Epithelial cell of alveolus of lung (primary cell): ENCODE measurements around the gene OR7D2. TPM values are rescaled to one million over a fixed set of nuclear protein-coding genes. Genes with fewer than 3 reads are reported as not detected.

Source experiments
- total RNA-seq: library from RNA; depleted of rRNA; stranded (reverse); fragments of >200 nt; gene quantifications from 2 replicates; pipeline ENCODE4 v1.2.1, GENCODE V29; 2015

OR7D2 gene
- under 0.01 TPM in 1 of 2 replicates, not detected in the other for total RNA-seq

DNA sequence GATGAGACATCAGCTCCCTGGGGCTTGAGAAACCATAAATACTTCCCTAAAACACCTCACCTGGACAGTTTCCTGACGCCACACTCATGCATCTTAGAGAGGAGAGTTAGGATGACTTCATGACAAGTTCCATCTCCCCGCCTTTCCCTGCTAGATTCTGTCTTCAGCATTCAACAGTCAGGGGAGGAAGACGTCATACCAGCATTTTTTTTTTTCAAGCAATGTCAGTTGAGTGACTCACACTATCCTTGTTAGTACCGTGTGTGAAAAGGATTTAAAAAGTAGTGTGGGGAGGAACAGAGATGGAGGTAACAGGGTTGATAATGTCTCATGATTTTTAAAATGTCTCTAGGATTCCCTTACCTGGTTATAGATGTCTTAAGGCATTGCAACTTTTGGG is at the start of gene OR7D2:
Gene OR7D2, plus strand, starts transcription at position 79 of the 400 bp plus-strand sequence. CDS start 6,803 bp downstream, outside the sequence.

DNA sequence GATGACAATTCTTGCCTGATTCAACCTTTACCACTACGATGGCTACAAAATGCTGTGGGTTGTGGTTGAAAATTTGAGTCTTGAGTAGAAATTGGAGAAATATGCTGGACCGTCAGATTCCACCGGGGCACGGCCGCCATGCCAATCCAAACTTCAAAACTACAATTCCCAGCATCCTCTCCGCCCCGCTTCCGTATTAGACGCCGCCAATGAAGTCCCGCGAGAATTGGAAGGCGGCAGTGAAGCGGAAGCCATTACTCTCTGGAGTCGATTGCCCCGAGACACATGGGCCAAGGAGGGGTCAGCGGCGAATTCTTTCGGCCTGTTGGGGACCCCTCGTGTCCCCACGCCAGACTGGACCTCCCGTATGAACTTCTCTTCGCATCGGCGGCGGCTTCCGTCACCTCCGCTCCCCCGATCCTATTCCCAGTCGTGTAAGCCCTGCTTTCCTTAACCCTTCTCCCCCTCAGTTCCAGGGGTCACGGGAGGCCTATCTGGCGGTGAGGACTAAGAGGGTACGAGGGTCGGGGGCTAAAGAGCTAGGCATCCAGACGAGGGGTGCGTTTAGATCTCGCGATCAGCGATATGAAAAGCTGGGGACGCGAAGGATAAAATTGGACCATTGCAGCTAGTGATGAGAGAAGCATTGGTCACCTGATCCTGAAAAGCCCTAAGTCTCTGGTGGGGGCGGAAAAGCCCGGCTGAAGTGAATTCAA is 38.5 kb upstream of the OR7D2 start, which contains the start of gene ZNF317:
Gene ZNF317, plus strand, starts transcription at position 239 of the 716 bp plus-strand sequence. CDS start 15,620 bp downstream, outside the sequence.

DNA sequence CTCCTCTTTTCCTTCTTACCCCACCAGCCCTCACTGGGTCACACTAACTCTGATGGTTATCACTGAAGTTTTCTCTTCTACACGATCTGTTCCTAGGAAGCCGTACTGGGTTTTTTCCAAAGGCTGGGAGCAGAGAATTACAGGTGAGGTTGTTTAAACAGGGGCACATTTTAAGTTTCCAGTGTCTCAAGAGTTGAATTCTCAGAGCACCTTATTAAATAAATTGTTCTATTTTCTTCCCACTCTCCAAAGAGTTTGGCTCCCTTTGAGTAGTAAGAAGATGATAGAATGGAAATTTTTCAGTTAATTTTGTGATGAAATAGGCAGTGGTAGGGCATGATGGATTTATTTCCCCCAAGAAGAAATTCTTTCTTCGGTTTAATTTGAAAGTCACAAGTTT is 40.7 kb downstream of the OR7D2 start, which contains the start of gene OR7D4:
Gene OR7D4, minus strand, starts transcription at position 101 of the 400 bp plus-strand sequence. CDS start 4,752 bp downstream, outside the sequence.

Other genes with a start within 250 kb of the OR7D2 start
- gene MUC16, start 168.6 kb upstream of the OR7D2 start, total RNA-seq = under 0.01 TPM in 1 of 2 replicates, not detected in the other
- not detected in 2 replicates for gene OR1M1, start 91.9 kb upstream of the OR7D2 start, total RNA-seq
- gene OR7G2, start 71.5 kb upstream of the OR7D2 start, total RNA-seq = not detected in 2 replicates
- not detected in 2 replicates for gene OR7G1, start 63.2 kb upstream of the OR7D2 start, total RNA-seq
- not detected in 2 replicates for gene OR7G3, start 52.0 kb upstream of the OR7D2 start, total RNA-seq
- 14.2 and 25.9 TPM in 2 replicates for gene ZNF317, start 38.6 kb upstream of the OR7D2 start, total RNA-seq
- under 0.01 TPM in 1 of 2 replicates, not detected in the other for gene OR7D4, start 40.6 kb downstream of the OR7D2 start, total RNA-seq
- not detected in 2 replicates for gene OR7E24, start 72.0 kb downstream of the OR7D2 start, total RNA-seq
- 12.0 and 12.6 TPM in 2 replicates for gene ZNF699, start 130.9 kb downstream of the OR7D2 start, total RNA-seq
- 8.4 and 26.2 TPM in 2 replicates for gene ZNF559, start 145.2 kb downstream of the OR7D2 start, total RNA-seq
- 0.26 and 2.6 TPM in 2 replicates for gene ZNF177, start 184.0 kb downstream of the OR7D2 start, total RNA-seq